ENCODE data around the gene RNF4.

The RNF4 gene

GRCh38 chr4:2558301-2558700 lies 89.4 kb downstream of the RNF4 start:
- Histone ChIP-seq H3F3A (ENCODE audit: insufficient read depth, low read length) (no peaks in the 10 kb centered on the region), H3K4me3 (ENCODE audit: low read depth, low read length, poor library complexity, severe bottlenecking) (no peak overlapping the region), H3K36me3 (ENCODE audit: insufficient read depth, low read length) (no peaks in the 10 kb centered on the region), H3K9ac (ENCODE audit: low read length) (no peak overlapping the region), H3K27ac (ENCODE audit: low read depth, low read length, poor library complexity, severe bottlenecking) (no peak overlapping the region), H3K4me1 (ENCODE audit: insufficient read depth, low read length, severe bottlenecking) (peaks cover 5% of the 10 kb centered on the region), H4K20me1 (ENCODE audit: insufficient read depth, low read length) (no peaks in the 10 kb centered on the region), H3K27me3 (ENCODE audit: insufficient read depth, low read length) (no peaks in the 10 kb centered on the region), H3K79me2 (ENCODE audit: insufficient read depth, low read length) (peaks cover 32% of the 10 kb centered on the region), H3K9me3 (ENCODE audit: low read length) (no peaks in the 10 kb centered on the region), H2AFZ (ENCODE audit: low read length) (no peak overlapping the region), H3K9me2 (ENCODE audit: low read depth, low read length) (no peaks in the 10 kb centered on the region), H3K4me2 (ENCODE audit: low read length) (no peak overlapping the region)
- no peak for TF ChIP-seq CTCF (IDR thresholded peaks at IDR 0.05; ENCODE audit: low read length)
- no peak for TF ChIP-seq EZH2 (IDR thresholded peaks at IDR 0.05; ENCODE audit: borderline replicate concordance, low read length)

- Histone ChIP-seq H3K9ac (ENCODE audit: low read length) (no peak overlapping the region), H4K20me1 (ENCODE audit: insufficient read depth, low read length) (no peaks in the 10 kb centered on the region), H3K4me2 (ENCODE audit: low read length) (no peak overlapping the region), H3K27ac (ENCODE audit: low read depth, low read length, poor library complexity, severe bottlenecking) (no peak overlapping the region), H3F3A (ENCODE audit: insufficient read depth, low read length) (no peaks in the 10 kb centered on the region), H3K9me2 (ENCODE audit: low read depth, low read length) (no peaks in the 10 kb centered on the region), H3K79me2 (ENCODE audit: insufficient read depth, low read length) (peaks cover 16% of the 10 kb centered on the region), H3K4me1 (ENCODE audit: insufficient read depth, low read length, severe bottlenecking) (no peaks in the 10 kb centered on the region), H3K27me3 (ENCODE audit: insufficient read depth, low read length) (no peaks in the 10 kb centered on the region), H2AFZ (ENCODE audit: low read length) (no peak overlapping the region), H3K4me3 (ENCODE audit: low read depth, low read length, poor library complexity, severe bottlenecking) (no peak overlapping the region), H3K9me3 (ENCODE audit: low read length) (no peaks in the 10 kb centered on the region), H3K36me3 (ENCODE audit: insufficient read depth, low read length) (no peaks in the 10 kb centered on the region)
- TF ChIP-seq EZH2 (IDR thresholded peaks at IDR 0.05; ENCODE audit: borderline replicate concordance, low read length) (no peak), CTCF (IDR thresholded peaks at IDR 0.05; ENCODE audit: low read length) (no peak)
Measured at GRCh38 chr4:2560167-2560566, 91.3 kb downstream of the RNF4 start.
